HepG2 (cell line): Measurements from ENCODE around the gene FAM43B. TPM values are rescaled to one million over a fixed set of nuclear protein-coding genes. Genes with fewer than 3 reads are reported as not detected.

Source experiments
- ARID2 ChIP-seq: sonication (generic); formaldehyde crosslinking; IDR thresholded peaks from 2 replicates; pipeline ENCODE4 v1.8.1; 2022; ENCODE audit warnings: mild to moderate bottlenecking, missing genetic modification reagents, borderline replicate concordance
- ESRRA ChIP-seq: sonication (generic); formaldehyde crosslinking; IDR thresholded peaks from 2 replicates; pipeline ENCODE4 v1.5.1; 2020; ENCODE audit warnings: mild to moderate bottlenecking, low read depth, missing genetic modification reagents
- HNRNPK ChIP-seq: fragments of 200-400 bp; formaldehyde crosslinking; IDR thresholded peaks from 2 replicates; pipeline ENCODE4 v1.6.1; 2018; ENCODE audit warnings: low read length, low read depth, moderate library complexity, mild to moderate bottlenecking; ENCODE audit not compliant: poor library complexity, severe bottlenecking
- HNRNPLL ChIP-seq: fragments of 200-400 bp; formaldehyde crosslinking; IDR thresholded peaks from 2 replicates; pipeline ENCODE4 v1.6.1; 2017; ENCODE audit warnings: mild to moderate bottlenecking, low read depth, low read length; ENCODE audit not compliant: poor library complexity, severe bottlenecking
- HOXA3 ChIP-seq: sonication (generic); formaldehyde crosslinking; IDR thresholded peaks from 2 replicates; pipeline ENCODE4 v1.5.0; 2020; ENCODE audit warnings: missing genetic modification reagents
- IKZF1 ChIP-seq: fragments of 450-650 bp; IDR thresholded peaks from 2 replicates; pipeline ENCODE4 v1.7.1; 2016
- MAZ ChIP-seq, 2 experiments: sonication (generic) in 1 of 2; formaldehyde crosslinking in 1 of 2; IDR thresholded peaks; 2 replicates each; pipeline versions ENCODE4 v1.5.0 to v1.6.1; 2012 to 2020; ENCODE audit warnings: low read depth in 2 of 2, mild to moderate bottlenecking in 2 of 2, borderline replicate concordance in 1 of 2, improper control_type of control experiment in 1 of 2, low read length in 1 of 2, missing genetic modification reagents in 1 of 2, moderate library complexity in 1 of 2
- NR2F1 ChIP-seq, 2 experiments: fragments of 450-650 bp in 1 of 2; formaldehyde crosslinking in 1 of 2; IDR thresholded peaks; 2 replicates each; pipeline versions ENCODE4 v1.5.0 to v1.6.1; 2016 to 2020; ENCODE audit warnings: mild to moderate bottlenecking in 1 of 2, missing compliant biosample characterization in 1 of 2, missing genetic modification reagents in 1 of 2, moderate library complexity in 1 of 2
- NRL ChIP-seq: sonication (generic); formaldehyde crosslinking; IDR thresholded peaks from 2 replicates; pipeline ENCODE4 v1.5.0; 2020; ENCODE audit warnings: missing genetic modification reagents, mild to moderate bottlenecking, moderate library complexity, borderline replicate concordance
- SOX13 ChIP-seq, 3 experiments: fragments of 450-650 bp in 1 of 3; sonication (generic) in 1 of 3; formaldehyde crosslinking in 1 of 3; IDR thresholded peaks in 2 of 3; conservative IDR thresholded peaks in 1 of 3; 2 replicates each; pipeline versions ENCODE4 v1.5.0 to v1.6.1; 2016 to 2020; ENCODE audit warnings: antibody characterized with exemption in 1 of 3, mild to moderate bottlenecking in 1 of 3, missing compliant biosample characterization in 1 of 3, missing genetic modification reagents in 1 of 3, moderate library complexity in 1 of 3
- SRSF9 ChIP-seq: fragments of 200-400 bp; formaldehyde crosslinking; IDR thresholded peaks from 2 replicates; pipeline ENCODE4 v1.6.1; 2018; ENCODE audit warnings: borderline replicate concordance, mild to moderate bottlenecking, low read depth, low read length; ENCODE audit not compliant: insufficient read depth, poor library complexity, severe bottlenecking
- ZFP36 ChIP-seq: fragments of 150-350 bp; IDR thresholded peaks from 2 replicates; pipeline ENCODE4 v1.6.1; 2018; ENCODE audit warnings: borderline replicate concordance, low read length, low read depth; ENCODE audit not compliant: partially characterized antibody
- ZNF746 ChIP-seq: sonication (generic); formaldehyde crosslinking; IDR thresholded peaks from 2 replicates; pipeline ENCODE4 v1.8.0; 2022; ENCODE audit warnings: mild to moderate bottlenecking, missing genetic modification reagents
- ZNF792 ChIP-seq: IDR thresholded peaks from 2 replicates; pipeline ENCODE4 v1.6.1; 2016
- polyA plus RNA-seq, 8 experiments: library from polyadenylated mRNA; depleted of rRNA in 3 of 8; stranded (reverse) in 7 of 8; unstranded in 1 of 8; fragments of >200 nt; fragmentation: Illumina TruSeq in 4 of 8; extraction: Trizol in 4 of 8; gene quantifications; 2 replicates each; pipeline versions ENCODE4 v1.2.1 to v1.2.3, GENCODE V29; 2011 to 2016; ENCODE audit warnings: low read depth in 4 of 8, missing spikeins in 1 of 8, mixed read lengths in 1 of 8; ENCODE audit not compliant: insufficient read depth in 1 of 8
- total RNA-seq, 5 experiments: library from RNA; depleted of rRNA; stranded (reverse); fragments of >200 nt; fragmentation: Illumina TruSeq; extraction: Trizol; gene quantifications; 2 replicates each; pipeline ENCODE4 v1.2.3, GENCODE V29; 2016; ENCODE audit warnings: low read depth in 1 of 5
- TF ChIP-seq, protein P1 (sequence below): fragments of 450-650 bp; IDR thresholded peaks from 2 replicates; pipeline ENCODE4 v1.6.1; 2017
- TF ChIP-seq, protein P2 (sequence below): sonication (generic); formaldehyde crosslinking; IDR thresholded peaks from 2 replicates; pipeline ENCODE4 v1.5.1; 2020; ENCODE audit warnings: missing genetic modification reagents, mild to moderate bottlenecking, borderline replicate concordance
- TF ChIP-seq, protein P3 (sequence below): sonication (generic); formaldehyde crosslinking; IDR thresholded peaks from 2 replicates; pipeline ENCODE4 v1.4.0; 2020; ENCODE audit warnings: missing genetic modification reagents
- TF ChIP-seq, protein P4 (sequence below): sonication (generic); formaldehyde crosslinking; IDR thresholded peaks from 2 replicates; pipeline ENCODE4 v1.5.1; 2020; ENCODE audit warnings: mild to moderate bottlenecking, missing genetic modification reagents, borderline replicate concordance
- TF ChIP-seq, protein P5 (sequence below): sonication (generic); formaldehyde crosslinking; IDR thresholded peaks from 2 replicates; pipeline ENCODE4 v1.9.0; 2022; ENCODE audit warnings: missing genetic modification reagents, mild to moderate bottlenecking, borderline replicate concordance

Gene FAM43B
- total and polyA plus RNA-seq, 2 of the 13 experiments (the other 11 are each of a cell fraction or from before 2014, with no cell fraction given), result 0.63 to 3.7 TPM

DNA sequence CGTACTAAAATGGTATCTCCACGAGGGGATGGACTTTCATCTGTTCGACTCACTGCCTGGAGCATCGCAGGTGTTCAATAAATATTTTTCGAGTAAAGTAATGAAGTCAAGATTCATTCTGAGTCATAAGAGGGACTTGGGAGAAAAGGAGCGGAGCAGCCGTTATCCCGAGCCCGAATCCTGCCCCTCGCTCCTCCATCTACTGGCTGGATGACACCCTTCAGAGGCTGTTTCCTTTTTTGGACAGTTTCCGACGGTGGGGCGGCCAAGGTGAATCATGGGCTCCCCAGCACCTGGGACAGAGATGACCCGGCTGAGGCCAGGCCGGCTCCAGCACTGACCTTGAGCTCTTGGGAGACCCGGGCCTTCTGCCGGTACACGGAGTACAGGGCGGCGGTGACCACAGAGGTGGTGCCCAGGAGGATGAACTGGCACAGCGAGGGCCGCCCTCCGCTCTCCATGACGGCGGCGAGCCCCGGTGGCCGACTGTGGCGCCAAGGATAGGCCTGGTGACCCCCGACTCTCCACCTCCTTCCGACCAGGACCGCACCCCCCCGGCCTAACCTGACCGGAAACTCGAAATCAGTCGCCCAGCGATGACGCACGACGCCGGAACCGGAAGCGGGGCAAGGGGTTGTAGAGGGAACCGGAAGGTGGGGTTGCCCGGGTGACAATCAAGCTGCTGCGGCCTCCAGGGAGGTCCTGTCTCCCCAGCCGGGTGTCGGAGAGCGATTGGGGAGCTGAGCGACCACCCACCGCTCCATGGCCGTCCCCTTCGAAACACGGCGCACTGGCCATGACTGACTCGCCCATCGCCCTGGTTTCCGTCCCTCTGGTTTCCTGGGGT is 44.6 kb upstream of the FAM43B start, which contains the start of gene MUL1 (continued):
- TF ChIP-seq, protein P1, sequence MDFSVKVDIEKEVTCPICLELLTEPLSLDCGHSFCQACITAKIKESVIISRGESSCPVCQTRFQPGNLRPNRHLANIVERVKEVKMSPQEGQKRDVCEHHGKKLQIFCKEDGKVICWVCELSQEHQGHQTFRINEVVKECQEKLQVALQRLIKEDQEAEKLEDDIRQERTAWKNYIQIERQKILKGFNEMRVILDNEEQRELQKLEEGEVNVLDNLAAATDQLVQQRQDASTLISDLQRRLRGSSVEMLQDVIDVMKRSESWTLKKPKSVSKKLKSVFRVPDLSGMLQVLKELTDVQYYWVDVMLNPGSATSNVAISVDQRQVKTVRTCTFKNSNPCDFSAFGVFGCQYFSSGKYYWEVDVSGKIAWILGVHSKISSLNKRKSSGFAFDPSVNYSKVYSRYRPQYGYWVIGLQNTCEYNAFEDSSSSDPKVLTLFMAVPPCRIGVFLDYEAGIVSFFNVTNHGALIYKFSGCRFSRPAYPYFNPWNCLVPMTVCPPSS, result no peak
- TF ChIP-seq ZNF792 (CRISPR knock-in tag) (peak; percentile 74; the same call in 1 of the 2 replicates), HNRNPLL (peak; percentile 37), NRL (CRISPR knock-in tag) (peak; percentile 93), HOXA3 (peak; percentile 95), HNRNPK (no peak), MAZ (IDR thresholded peaks at IDR 0.05; ENCODE audit: borderline replicate concordance, low read depth, low read length) (no peak), MAZ (CRISPR knock-in tag; IDR thresholded peaks at IDR 0.05; ENCODE audit: low read depth) (peak; percentile 57), ZFP36 (no peak), ZNF746 (peak; percentile 79), IKZF1 (no peak), NR2F1 (CRISPR knock-in tag; IDR thresholded peaks at IDR 0.05) (no peak; a peak in 1 of 4 replicates), SRSF9 (no peak), ESRRA (CRISPR knock-in tag) (peak; percentile 89), ARID2 (CRISPR knock-in tag) (0 out of 2 replicates have a peak, but pooled peaks have one; percentile 26), SOX13 (IDR thresholded peaks at IDR 0.05) (no peak), SOX13 (CRISPR knock-in tag; conservative IDR thresholded peaks at IDR 0.05 in 1 of 2, IDR thresholded peaks at IDR 0.05 in 1 of 2) (no peak)
- TF ChIP-seq, protein P2, sequence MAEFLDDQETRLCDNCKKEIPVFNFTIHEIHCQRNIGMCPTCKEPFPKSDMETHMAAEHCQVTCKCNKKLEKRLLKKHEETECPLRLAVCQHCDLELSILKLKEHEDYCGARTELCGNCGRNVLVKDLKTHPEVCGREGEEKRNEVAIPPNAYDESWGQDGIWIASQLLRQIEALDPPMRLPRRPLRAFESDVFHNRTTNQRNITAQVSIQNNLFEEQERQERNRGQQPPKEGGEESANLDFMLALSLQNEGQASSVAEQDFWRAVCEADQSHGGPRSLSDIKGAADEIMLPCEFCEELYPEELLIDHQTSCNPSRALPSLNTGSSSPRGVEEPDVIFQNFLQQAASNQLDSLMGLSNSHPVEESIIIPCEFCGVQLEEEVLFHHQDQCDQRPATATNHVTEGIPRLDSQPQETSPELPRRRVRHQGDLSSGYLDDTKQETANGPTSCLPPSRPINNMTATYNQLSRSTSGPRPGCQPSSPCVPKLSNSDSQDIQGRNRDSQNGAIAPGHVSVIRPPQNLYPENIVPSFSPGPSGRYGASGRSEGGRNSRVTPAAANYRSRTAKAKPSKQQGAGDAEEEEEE, result no peak
- TF ChIP-seq, protein P3, sequence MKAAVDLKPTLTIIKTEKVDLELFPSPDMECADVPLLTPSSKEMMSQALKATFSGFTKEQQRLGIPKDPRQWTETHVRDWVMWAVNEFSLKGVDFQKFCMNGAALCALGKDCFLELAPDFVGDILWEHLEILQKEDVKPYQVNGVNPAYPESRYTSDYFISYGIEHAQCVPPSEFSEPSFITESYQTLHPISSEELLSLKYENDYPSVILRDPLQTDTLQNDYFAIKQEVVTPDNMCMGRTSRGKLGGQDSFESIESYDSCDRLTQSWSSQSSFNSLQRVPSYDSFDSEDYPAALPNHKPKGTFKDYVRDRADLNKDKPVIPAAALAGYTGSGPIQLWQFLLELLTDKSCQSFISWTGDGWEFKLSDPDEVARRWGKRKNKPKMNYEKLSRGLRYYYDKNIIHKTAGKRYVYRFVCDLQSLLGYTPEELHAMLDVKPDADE (CRISPR knock-in tag), result no peak
- TF ChIP-seq, protein P4, sequence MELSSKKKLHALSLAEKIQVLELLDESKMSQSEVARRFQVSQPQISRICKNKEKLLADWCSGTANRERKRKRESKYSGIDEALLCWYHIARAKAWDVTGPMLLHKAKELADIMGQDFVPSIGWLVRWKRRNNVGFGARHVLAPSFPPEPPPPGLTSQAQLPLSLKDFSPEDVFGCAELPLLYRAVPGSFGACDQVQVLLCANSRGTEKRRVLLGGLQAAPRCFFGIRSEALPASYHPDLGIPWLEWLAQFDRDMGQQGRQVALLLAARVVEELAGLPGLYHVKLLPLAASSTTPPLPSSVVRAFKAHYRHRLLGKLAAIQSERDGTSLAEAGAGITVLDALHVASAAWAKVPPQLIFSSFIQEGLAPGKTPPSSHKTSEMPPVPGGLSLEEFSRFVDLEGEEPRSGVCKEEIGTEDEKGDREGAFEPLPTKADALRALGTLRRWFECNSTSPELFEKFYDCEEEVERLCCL (CRISPR knock-in tag), result no peak
- TF ChIP-seq, protein P5, sequence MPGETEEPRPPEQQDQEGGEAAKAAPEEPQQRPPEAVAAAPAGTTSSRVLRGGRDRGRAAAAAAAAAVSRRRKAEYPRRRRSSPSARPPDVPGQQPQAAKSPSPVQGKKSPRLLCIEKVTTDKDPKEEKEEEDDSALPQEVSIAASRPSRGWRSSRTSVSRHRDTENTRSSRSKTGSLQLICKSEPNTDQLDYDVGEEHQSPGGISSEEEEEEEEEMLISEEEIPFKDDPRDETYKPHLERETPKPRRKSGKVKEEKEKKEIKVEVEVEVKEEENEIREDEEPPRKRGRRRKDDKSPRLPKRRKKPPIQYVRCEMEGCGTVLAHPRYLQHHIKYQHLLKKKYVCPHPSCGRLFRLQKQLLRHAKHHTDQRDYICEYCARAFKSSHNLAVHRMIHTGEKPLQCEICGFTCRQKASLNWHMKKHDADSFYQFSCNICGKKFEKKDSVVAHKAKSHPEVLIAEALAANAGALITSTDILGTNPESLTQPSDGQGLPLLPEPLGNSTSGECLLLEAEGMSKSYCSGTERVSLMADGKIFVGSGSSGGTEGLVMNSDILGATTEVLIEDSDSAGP (CRISPR knock-in tag), result peak; percentile 79; the same call in 1 of the 2 replicates
